OCI-LY3 (cell line): Measurements from ENCODE around the gene FOXK2.

Source experiments
- H2AFZ ChIP-seq: fragments of 200-600, 300-600 bp; shearing (Covaris generic); 2 replicates; pipeline ENCODE4 v1.6.0; 2014; ENCODE audit warnings: antibody characterized with exemption, low read depth, low read length
- H3K27ac ChIP-seq: fragments of 200-600, 300-600 bp; sonication (generic); 2 replicates; pipeline ENCODE4 v1.5.1; 2014; ENCODE audit warnings: mild to moderate bottlenecking, low read length, moderate library complexity, mixed read lengths
- H3K27me3 ChIP-seq: fragments of 200-600, 300-600 bp; sonication (generic); 2 replicates; pipeline ENCODE4 v1.6.1; 2014; ENCODE audit warnings: low read depth, low read length, mixed read lengths
- H3K36me3 ChIP-seq: fragments of 200-600, 300-600 bp; sonication (generic); replicated peaks from 2 replicates; pipeline ENCODE3; 2014; ENCODE audit warnings: low read depth, low read length, mixed read lengths
- H3K4me1 ChIP-seq: fragments of 300-600, 200-600 bp; sonication (generic); 2 replicates; pipeline ENCODE4 v1.6.1; 2014; ENCODE audit warnings: low read length, mixed read lengths
- H3K4me2 ChIP-seq: fragments of 200-600, 300-600 bp; sonication (generic); 2 replicates; pipeline ENCODE4 v1.6.1; 2014; ENCODE audit warnings: low read length, mixed read lengths
- H3K4me3 ChIP-seq: fragments of 300-600, 200-600 bp; sonication (generic); 2 replicates; pipeline ENCODE4 v1.5.1; 2014; ENCODE audit warnings: antibody characterized with exemption, mild to moderate bottlenecking, low read length, moderate library complexity
- H3K79me2 ChIP-seq: fragments of 300-600, 200-600 bp; shearing (Covaris generic); 2 replicates; pipeline ENCODE4 v1.6.1; 2014; ENCODE audit warnings: mild to moderate bottlenecking, low read length, mixed read lengths
- H3K9ac ChIP-seq: fragments of 300-600, 200-600 bp; shearing (Covaris generic); 2 replicates; pipeline ENCODE4 v1.6.0; 2014; ENCODE audit warnings: mild to moderate bottlenecking, low read length, moderate library complexity
- H3K9me3 ChIP-seq: fragments of 200-600, 300-600 bp; shearing (Covaris generic); 2 replicates; pipeline ENCODE4 v1.6.1; 2014; ENCODE audit warnings: low read length, mixed read lengths; ENCODE audit not compliant: insufficient read depth
- H4K20me1 ChIP-seq: fragments of 200-600, 300-600 bp; sonication (generic); 2 replicates; pipeline ENCODE4 v1.6.1; 2016; ENCODE audit warnings: low read length, mixed read lengths; ENCODE audit not compliant: insufficient read depth
- CTCF ChIP-seq: fragments of 200-600, 300-600 bp; sonication (generic); IDR thresholded peaks from 2 replicates; pipeline ENCODE4 v1.5.1; 2014; ENCODE audit warnings: antibody characterized with exemption, low read length, low read depth
- EZH2phosphoT487 ChIP-seq: fragments of 200-600 bp; shearing (Covaris generic); IDR thresholded peaks from 2 replicates; pipeline ENCODE4 v1.6.1; 2018; ENCODE audit warnings: antibody characterized with exemption, mixed run types, low read depth

The FOXK2 gene

GRCh38 chr17:82586576-82587233 lies 67.2 kb downstream of the FOXK2 start:
- no peak overlapping the region for H3K4me3 ChIP-seq
- H2AFZ ChIP-seq = no peak overlapping the region
- peaks cover 33% of the 10 kb centered on the region for H3K36me3 ChIP-seq
- H3K27ac ChIP-seq = no peak overlapping the region
- H3K4me1 ChIP-seq = no peaks in the 10 kb centered on the region
- H3K9me3 ChIP-seq = no peaks in the 10 kb centered on the region
- H3K9ac ChIP-seq = no peak overlapping the region
- TF ChIP-seq CTCF (no peak), EZH2phosphoT487 (no peak)
- H3K4me2 ChIP-seq = no peak overlapping the region
- H4K20me1 ChIP-seq = no peaks in the 10 kb centered on the region
- H3K79me2 ChIP-seq = peaks cover 3% of the 10 kb centered on the region; the same call in 1 of the 2 replicates
- no peaks in the 10 kb centered on the region for H3K27me3 ChIP-seq

DNA sequence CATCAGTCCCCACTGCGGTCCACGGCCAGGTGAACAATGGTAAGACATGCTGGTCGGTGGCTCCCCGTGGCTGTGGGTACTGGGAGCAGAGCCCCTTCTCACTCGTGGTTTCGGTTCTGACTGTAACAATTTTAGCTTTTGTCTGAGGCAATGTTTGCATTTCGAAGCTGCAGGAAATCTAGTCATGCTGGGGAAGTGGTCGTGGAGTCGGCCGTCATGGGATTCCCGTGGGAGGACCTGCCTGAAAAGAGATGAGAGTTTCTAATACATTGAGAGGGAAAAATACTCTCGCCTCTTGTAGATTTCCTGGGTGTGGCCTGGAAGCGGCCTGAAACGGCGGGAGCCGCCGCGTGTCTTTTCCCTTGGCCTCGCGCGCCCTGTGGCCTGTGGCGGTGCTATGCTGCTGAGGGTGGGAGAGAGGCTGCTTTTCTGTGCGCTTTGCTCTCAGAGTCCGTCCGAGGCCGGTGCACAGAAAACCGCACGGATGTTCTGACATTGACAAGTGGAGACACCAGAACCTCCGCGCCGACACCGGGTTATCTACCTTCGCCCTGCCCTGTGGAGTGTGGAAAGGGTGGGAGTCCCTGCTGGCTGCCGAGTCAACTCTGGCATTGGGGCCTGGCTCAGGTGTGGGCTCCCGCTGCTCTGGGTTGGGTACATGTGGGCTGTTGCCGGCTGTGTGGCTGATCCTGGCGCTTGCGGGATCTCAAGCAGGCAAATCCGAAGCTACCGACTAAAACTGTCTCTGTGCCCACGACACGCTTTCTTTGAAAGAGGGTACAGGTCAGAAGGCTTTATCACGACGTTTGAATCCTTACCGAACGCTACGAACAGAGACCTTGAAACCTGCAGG lies 67.9 kb downstream of the FOXK2 start:
- Histone ChIP-seq H3K36me3 (peaks cover 30% of the 10 kb centered on the region), H3K4me2 (no peak overlapping the region), H3K9ac (no peak overlapping the region), H4K20me1 (no peaks in the 10 kb centered on the region), H3K27me3 (no peaks in the 10 kb centered on the region), H3K9me3 (no peaks in the 10 kb centered on the region), H2AFZ (no peak overlapping the region), H3K4me3 (no peak overlapping the region), H3K4me1 (no peaks in the 10 kb centered on the region), H3K27ac (no peak overlapping the region), H3K79me2 (no peaks in the 10 kb centered on the region)
- TF ChIP-seq EZH2phosphoT487 (no peak), CTCF (no peak)

DNA sequence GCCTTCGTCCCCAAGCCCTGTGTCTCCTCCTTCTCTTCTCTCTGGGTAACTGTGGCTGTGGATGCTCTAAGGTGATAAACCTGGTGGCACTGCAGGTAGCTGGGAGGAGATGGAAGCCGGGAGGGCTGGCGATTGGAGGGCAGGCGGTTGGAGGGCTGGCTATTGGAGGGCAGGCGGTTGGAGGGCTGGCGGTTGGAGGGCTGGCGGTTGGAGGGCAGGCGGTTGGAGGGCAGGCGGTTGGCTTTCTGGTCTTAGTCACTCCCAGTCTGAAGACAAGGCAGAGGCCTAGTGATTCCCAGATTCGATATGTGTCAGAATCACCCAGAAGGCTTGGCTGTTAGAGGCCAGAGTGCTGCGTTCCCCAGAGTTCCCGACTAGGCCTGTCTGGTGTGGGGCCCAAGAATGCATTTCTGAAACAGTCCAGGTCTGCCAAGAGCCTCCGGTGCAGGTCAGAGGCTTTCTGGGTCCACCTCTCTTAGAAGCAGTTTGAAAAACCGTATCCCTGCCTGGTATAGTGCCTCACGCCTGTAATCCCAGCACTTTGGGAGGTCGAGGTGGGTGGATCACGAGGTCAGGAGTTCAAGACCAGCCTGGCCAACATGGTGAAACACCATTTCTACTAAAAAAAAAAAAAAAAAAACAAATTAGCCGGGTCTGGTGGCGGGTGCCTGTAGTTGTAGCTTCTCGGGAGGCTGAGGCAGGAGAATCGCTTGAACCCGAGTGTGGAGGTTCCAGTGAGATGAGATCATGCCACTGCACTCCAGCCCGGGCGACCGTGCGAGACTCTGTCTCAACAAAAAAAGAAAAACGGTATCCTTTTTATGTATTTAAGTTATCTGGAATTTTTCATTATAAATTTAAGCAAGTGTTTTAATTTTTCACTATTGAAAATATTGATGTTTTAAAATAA lies 69.0 kb downstream of the FOXK2 start:
- no peaks in the 10 kb centered on the region for H4K20me1 ChIP-seq
- no peak overlapping the region for H3K4me2 ChIP-seq
- no peak overlapping the region for H3K27ac ChIP-seq
- no peaks in the 10 kb centered on the region for H3K9me3 ChIP-seq
- no peak for TF ChIP-seq CTCF
- no peak for TF ChIP-seq EZH2phosphoT487
- no peaks in the 10 kb centered on the region for H3K27me3 ChIP-seq
- H3K4me3 ChIP-seq = no peak overlapping the region
- H2AFZ ChIP-seq = no peak overlapping the region
- H3K36me3 ChIP-seq = peaks cover 22% of the 10 kb centered on the region
- H3K79me2 ChIP-seq = peaks cover 2% of the 10 kb centered on the region
- no peak overlapping the region for H3K9ac ChIP-seq
- peaks cover 6% of the 10 kb centered on the region for H3K4me1 ChIP-seq

DNA sequence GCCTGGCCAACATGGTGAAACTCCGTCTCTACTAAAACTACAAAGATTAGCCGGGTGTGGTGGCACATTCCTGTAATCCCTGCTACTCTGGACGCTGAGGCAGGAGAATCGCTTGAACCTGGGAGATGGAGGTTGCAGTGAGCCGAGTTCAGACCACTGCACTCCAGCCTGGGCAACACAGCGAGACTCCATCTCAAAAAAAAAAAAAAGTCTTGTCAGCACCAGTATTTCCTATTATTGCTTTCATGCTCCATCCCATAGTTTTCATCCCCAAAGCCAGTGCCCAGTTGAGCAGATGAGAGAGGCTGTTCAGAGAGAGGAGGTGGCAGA lies 70.3 kb downstream of the FOXK2 start:
- peaks cover 11% of the 10 kb centered on the region for H3K4me1 ChIP-seq
- H3K4me2 ChIP-seq = no peak overlapping the region
- H3K36me3 ChIP-seq = peaks cover 25% of the 10 kb centered on the region
- H3K27ac ChIP-seq = no peak overlapping the region
- H2AFZ ChIP-seq = no peak overlapping the region
- no peaks in the 10 kb centered on the region for H4K20me1 ChIP-seq
- H3K9me3 ChIP-seq = no peaks in the 10 kb centered on the region
- no peak overlapping the region for H3K4me3 ChIP-seq
- H3K9ac ChIP-seq = no peak overlapping the region
- peaks cover 7% of the 10 kb centered on the region for H3K79me2 ChIP-seq
- no peak for TF ChIP-seq CTCF
- no peak for TF ChIP-seq EZH2phosphoT487
- no peaks in the 10 kb centered on the region for H3K27me3 ChIP-seq
